Measurements from ENCODE around the gene SEMA4A.
"Not testable (repeated sequence)": the region's sequence is repeated elsewhere in the genome, so short reads cannot be mapped to it uniquely, and the experiment has no call there.

SEMA4A gene

DNA sequence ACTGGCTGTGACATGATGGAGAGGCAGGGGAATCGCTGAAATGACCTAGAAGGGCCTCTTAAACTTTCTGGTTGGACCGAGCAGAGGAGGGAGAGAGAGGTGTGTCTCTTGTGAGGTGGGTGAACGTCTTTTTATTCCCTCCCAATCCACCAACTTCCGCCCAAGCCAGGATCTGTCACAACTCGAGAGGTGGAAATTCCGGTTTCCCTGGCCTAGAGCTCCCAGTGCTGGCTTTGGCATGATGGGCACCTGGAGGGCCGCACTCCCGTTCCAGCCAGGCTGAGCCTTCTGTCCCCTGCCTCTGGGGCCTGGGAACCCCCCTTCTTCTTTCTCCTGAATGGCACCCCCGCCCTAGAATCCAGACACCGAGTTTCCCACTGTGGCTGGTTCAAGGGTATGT is at the start of gene SEMA4A:
SEMA4A (plus strand) TSS at position 224 of the 400 bp plus-strand sequence. CDS start 994 bp downstream, outside the sequence.
- peak; percentile 60 for DNase-seq

DNA sequence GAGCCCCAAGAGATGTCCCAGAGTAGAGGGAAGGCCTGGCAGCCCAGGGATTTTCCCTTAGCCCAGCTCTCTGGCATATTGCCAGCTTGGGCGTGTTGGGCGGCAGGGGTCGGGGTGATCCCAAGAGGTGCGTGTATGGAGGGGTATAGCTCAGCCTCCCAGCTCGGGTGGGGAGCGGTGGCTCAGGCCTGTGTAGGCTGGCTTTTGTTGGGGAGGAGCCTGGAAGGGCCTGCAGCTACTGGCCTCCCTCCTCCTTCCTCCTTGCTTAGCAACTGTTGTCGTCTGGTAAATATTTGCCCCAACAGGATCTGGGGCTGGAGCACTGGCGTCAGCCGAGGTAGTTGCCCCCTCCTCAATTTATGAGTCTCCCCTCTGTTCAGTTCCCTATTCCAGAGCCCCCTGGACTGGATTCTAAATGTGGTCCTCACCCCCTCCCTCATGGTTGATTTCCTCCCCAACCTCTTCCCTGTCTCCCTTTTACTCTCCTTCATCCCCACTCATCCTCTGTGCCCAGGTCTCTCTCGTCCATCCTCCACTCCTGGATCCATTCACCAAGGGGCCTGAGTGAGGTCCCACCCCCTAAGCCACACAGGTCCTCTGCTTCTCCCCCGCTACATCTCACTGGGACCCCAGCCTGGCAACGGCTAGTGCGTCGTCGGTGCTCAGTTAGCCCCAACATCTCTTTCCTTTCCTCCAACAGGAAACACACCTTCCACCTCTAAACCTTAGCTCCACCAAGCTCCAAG is 49.1 kb upstream of the SEMA4A start:
- DNase-seq, result peak; percentile 94

DNA sequence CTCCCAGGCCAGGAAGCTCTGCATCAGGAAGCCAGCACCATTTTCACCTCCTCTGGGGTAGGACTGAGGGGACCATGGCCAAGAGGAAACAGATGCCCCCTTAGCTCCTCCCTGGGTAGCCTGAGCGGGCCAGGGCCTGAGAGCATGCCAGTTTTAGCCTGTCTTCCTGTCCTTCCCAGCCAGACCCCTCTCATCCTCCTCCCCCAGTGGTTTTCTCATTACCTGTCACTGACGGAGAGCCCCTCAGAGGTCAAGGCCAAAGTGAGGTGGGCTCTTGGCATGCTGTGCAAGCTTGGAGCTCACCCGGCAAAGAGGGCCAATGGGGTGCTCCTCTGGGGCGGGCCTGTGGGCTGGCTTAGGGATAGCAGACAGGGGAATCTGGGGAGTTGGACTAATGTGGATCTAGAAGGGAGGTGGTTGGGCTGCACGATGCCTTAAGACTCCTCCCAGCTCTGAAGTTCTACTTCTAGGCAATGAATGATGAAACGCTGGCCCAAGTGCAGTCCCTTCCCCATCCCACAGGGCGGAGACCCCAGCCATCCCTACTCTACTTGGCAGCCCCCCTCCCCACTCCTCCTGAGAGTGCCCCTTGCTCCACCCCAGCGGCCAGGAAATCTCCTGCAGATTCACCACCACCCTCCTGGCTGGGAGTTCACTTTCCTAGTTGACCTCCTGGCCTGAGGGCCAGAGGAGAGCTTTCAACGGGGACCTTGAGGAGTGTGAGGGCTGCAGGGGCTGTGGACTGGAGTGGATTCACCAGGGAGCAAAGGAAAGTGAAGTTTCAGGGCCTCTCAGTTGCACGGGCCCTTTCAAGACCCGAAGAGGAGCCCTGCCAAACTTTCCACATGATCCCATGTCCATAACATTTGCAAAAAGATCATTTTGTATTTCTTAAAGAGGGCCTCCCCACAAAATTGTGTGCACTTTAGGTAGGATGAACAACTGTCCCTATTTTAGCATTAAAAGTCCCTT is 48.2 kb upstream of the SEMA4A start:
- peak; percentile 41 for DNase-seq

DNA sequence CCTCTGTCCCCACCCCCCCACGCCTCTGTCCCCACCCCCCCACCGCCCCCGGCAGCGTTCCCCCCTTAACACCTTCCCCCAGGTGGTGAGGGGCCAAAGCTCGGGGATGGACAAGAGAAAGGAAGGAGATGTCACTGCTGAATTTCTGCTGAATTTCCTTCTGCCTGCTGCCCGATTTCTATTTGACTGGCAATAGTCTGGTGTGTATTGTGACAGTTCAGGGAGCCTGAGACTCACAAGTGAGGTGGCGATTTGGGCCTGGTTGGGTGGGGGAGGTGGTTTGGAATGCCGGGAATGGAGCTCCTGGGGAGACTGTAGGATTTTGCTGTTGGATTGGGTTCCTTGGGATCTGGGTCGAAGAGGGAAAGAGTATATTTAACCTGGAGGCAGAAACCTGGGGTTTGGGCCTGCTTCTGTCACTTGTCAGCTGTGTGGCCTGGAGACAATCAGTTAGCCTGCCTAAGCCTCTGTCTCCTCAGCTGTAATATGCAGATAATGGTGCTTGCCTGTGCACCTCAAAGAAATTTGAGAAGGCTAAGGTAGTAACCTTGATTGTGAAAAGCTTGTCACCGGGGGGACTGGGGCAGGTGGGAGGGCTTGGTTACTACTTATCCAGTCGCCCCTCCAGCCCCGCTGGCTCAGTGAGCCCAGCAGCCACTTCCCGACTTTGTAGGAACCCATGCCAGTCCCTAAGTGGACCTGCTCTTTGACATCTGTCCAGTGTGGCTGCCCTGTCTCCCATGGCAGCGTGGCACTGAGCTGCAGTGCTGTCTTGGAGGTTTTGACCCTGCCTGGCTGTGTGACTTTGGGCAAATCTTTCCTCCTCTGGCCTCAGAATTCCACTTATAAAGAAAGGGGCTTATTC is 46.5 kb upstream of the SEMA4A start:
- peak; percentile 80 for DNase-seq

DNA sequence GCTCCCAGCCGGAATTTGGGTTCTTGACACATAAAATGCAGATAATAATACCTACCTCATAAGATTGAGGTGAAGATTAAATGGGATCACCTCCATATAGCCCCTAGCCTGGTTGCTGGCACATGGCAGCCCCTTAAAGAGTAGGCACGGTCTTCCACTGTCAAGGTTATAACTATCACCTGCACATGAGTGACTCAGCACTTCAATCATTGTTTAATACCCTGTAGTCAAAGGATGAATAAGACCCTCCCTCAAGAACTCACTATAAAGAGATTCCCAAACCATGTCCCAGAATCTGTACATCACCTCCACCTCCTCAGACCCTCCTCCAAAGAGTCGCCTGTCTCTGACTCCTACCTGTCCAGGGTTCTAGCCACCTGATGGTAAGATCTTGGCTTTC is 45.3 kb upstream of the SEMA4A start:
- DNase-seq, result no peak

DNA sequence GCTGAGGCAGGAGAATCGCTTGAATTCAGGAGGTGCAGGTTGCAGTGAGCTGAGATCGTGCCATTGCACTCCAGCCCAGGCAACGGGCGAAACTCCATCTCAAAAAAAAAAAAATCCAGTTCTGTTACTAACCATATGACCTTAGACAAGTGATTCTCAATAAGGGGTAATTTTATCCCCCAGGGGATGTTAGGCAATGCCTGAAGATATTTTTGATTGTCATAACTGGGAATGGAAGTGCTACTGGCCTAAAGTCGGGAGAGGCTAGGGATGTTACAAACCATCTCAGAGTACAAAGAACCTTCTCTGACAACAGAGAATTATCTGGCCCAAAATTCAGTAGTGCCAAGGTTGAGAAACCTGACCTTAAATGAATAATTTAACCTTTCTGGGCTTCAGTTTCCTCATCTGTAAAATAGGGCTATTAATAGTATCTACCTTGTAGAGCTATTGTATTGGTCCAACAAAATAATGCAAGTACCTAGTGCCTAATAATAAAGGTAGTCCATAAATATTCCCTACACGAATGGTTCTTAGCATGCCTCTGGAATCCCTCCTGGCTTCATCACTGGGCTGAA is 44.6 kb upstream of the SEMA4A start:
- no peak for DNase-seq

DNA sequence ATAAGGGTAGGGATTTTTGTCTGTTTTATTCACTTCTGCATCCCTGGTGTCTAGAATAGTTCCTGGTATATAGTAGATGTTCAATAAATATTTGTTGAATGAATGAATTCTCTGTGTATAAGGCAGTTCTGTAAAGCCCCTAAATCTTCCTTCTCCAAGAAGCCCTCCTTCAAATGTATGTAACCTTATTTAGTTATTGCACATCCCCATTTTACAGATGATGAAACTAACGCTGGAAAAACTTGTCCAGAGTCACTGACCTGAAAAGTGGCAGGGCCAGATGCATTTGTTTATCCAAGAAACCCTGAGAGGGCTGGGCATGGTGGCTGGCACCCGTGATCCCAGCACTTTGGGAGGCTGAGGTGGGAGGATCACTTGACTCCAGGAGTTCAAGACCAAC is 43.1 kb upstream of the SEMA4A start:
- no peak for DNase-seq

DNA sequence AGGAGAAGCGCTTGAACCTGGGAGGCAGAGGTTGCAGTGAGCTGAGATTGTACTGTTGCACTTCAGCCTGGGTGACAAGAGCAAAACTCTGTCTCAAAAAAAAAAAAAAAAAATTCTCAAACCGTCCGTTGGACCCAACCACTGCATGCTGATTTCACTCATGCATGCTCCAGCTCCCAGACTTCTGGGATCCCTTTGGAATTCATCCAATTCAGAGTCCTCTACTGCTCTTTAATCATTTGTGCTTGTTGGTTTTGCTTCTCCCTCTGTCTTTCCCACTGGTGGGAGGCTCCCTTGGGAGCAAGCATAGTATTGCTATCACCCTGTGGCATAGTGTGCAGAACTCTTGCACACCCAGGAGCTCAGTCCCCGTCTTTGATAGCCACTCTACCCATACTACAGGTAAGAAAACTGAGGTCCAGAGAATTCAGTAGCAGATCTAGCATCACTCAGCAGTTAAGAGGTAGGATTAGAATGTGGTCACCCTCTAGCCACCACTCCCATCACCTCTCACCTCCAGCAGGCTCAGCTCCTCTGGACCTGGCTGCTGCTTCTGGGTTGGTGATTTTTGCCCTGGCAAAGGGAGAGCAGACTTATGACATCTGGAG is 41.9 kb upstream of the SEMA4A start:
- no peak for DNase-seq

DNA sequence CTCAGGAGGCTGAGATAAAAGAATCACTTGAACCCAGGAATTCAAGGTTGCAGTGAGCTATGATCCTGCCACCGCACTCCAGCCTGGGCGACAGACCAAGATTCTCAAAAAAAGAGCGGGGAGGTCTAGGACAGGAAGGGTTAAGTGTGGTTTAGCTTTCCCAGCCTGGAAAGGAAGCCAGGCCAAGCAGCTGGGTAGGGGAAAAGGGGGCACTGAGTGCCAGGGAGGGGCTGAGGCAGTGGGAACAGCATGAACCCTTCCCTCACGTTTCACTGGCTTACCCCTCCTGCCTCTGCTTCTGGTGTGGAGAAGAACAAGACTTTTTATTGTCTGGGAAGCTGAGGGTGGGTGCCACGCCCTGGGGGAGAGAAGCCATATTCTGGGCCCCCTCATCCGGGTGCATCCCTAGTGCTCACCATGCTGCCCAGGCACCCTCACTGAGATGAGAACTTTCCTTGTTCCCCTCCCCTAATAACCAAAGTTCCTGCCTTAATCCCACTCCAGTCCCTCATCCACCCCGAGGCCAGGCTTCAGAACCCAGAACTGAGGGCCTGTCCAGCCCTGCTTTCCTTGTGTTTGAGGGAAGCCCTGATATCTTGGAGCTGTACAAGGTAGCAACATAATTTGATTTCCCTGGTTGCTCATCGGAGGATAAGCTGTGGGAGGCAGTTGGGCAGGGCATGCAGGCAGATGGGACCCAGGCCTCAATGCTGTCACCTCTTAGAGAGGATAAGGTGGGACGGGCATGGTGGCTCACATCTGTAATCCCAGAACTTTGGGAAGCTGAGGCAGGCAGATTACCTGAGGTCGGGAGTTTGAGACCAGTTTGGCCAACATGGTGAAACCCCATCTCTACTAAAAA is 40.9 kb upstream of the SEMA4A start:
- DNase-seq, result no peak

DNA sequence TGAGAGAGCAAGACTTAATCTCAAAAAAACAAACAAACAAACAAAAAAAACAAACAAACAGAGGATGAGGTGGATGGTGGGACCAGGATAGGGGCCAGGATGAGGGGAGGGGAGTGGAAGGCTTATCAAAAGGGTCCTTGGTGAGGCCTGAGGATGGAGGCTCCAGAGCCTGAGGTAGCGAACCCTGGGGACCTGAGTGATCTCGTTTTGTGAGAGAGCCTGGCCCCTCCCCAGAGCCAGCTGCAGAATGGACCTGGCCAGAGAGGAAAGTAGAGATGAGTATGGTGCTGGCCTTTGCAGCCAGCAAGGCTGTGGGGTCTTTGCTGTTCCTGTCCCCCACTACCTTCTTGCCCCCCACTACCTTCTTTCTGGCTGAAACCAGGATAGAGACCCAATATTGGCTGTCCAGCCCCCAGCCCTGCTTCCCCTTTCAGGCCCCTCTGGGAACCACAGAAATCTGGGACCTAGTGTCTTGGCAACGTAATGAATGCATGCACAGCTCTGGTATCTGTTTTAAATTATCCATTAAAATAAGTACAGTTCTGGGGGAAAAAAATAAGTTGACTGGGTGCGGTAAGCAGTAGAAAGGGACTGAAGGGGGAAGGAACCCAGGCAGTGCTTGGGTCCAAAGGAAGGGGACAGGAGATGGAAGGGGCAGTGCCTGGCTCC is 40.0 kb upstream of the SEMA4A start:
- no peak for DNase-seq

DNA sequence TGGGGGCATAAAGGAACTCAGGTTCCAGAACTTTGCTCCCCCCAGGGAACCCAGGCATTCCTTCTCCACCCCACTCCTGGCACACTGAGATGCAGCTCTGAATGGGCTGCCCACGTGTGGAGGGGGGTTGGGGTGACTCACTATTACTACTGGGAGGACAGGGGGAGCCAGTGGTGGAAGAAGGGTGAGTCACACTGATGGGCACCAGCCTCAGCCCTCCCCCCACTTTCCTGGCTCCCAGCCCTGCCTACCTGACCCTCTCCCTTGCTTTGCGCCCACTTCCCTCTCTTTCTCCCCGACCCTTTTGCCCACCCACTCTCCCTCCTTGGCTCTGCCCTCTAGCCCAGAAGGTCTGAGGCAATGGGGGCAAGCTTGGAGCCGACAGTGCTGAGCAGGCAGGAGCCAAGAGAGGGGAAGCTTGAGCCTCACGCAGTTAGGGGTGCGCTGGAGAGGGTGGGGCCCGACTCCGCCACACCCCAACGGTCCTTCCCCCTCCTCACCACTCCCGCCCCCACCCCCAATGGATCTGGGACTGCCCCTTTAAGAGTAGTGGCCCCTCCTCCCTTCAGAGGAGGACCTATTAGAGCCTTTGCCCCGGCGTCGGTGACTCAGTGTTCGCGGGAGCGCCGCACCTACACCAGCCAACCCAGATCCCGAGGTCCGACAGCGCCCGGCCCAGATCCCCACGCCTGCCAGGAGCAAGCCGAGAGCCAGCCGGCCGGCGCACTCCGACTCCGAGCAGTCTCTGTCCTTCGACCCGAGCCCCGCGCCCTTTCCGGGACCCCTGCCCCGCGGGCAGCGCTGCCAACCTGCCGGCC is 39.1 kb upstream of the SEMA4A start, which contains the start of gene LMNA:
LMNA (plus strand) TSS at position 611 of the 818 bp plus-strand sequence. CDS start 208 bp downstream, outside the sequence.
- DNase-seq, result peak; percentile 92

DNA sequence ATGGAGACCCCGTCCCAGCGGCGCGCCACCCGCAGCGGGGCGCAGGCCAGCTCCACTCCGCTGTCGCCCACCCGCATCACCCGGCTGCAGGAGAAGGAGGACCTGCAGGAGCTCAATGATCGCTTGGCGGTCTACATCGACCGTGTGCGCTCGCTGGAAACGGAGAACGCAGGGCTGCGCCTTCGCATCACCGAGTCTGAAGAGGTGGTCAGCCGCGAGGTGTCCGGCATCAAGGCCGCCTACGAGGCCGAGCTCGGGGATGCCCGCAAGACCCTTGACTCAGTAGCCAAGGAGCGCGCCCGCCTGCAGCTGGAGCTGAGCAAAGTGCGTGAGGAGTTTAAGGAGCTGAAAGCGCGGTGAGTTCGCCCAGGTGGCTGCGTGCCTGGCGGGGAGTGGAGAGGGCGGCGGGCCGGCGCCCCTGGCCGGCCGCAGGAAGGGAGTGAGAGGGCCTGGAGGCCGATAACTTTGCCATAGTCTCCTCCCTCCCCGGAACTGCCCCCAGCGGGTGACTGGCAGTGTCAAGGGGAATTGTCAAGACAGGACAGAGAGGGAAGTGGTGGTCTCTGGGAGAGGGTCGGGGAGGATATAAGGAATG is 38.4 kb upstream of the SEMA4A start:
- DNase-seq, result peak; percentile 70

DNA sequence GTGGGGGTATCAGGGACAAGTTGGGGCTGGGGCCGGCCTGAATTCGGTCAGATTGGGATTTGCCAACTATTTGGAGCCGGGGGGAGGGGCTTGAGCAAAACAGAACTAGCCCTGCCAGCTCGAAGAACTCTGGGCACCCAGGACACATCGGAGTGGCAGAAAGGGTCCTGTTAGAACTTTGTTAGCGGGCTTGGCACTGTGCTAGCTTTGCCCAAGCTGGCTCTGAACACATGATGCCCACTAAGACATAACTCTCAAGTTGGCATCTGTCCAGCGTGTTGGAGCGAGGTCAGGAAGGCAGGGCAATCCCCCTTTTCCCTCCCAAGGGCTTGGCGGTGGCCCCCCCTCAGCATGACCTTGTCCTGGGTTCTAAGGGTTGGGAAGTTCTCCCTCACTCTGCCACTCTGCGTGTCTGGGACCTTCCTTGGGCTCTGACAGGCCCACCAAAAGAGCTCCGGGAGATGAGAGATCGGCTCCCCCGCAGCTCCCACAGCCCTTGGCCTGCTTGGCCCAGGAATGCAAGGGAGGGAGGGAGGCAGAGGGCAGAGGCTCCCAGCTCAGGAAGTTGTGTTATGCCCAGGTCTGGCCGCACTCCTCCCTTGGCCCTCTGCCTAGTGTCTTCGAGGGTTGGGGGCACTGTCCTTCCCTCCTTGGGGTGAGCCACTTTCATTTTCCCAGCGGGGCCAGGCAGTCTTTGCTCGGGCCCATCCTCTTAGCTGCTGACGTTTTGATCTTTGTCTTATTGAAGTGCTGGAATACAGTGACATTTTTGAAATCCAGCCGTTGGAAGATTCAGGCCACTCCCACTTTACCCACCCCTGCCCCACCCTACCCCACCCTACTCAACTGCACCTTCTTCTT is 37.6 kb upstream of the SEMA4A start:
- DNase-seq, result peak; percentile 68

DNA sequence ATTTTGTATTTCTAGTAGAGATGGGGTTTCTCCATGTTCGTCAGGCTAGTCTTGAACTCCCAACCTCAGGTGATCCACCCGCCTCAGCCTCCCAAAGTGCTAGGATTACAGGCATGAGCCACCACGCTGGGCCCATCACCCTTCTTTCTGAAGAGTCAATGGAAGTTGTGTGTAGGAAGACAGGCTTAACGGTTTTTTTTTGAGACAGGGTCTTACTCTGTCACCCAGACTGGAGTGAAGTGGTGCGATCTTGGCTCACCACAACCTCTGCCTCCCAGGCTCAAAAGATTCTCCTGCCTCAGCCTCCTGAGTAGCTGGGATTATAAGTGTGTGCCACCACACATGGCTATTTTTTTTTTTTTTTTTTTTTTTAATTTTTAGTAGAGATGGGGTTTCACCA is 36.7 kb upstream of the SEMA4A start:
- DNase-seq, result not testable (repeated sequence)

DNA sequence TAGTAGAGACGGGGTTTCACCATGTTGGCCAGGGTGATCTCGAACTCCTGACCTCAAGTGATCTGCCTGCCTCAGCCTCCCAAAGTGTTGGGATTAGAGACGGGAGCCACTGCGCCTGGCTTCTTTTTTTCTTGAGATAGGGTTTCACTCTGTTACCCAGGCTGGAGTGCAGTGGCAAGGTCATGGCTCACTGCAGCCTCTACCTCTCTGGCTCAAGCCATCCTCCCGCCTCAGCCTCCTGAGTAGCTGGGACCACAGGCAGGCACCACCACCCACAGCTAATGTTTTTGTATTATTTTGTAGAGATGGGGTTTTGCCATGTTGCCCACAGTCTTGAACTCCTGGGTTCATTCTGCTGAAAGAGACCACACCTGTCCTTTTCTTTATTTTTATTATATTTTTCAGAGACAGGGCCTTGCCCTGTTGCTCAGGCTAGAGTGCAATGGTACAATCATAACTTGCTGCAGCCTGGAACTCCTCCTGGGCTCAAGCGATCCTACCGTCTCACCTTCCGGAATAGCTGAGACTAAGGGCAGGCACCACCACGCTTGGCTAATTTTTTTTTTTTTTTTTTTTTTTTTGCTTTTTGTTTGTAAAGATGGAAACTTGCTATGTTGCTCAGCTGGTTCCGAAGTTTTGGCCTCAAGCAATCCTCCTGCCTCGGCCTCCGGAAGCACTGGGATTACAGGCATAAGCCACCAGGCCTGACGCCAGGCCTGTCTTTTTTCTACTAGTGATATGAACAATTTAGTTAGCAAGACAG is 35.8 kb upstream of the SEMA4A start:
- no peak for DNase-seq

DNA sequence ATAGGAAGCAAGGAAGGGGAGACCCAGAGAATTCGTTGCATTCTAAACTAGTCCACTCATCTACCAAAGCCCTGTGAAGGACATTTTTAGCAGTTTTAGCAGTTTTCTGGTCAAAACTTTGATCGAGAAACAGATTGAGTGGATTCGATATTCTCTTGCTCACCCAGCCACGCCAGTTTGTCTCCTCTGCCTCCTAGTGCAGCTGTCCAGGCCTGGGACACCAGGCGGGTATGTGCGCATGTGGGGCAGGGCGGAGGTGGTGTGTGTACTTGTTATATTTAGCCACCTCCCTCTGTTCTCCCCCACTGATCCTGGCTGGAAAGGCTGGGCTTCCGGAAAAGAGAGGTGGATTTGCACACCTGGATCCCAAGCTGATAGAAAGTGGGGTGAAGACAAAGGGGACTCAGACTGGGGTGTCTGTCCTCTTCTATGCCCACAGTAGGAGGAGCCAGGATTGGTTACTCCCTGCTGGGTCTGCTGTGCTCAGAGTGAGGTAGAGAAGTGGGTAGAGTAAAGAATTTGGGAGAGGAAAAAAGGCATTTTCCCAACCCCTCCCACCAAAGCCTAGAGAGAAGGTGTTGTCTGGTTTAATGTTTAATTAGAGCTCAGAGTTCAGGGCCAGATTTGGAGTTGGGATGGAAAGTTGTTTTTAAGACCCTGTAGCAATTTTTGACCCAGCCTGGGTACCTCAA is 35.1 kb upstream of the SEMA4A start:
- peak; percentile 69 for DNase-seq
